MM.1S (cell line): Measurements from ENCODE around the gene CFAP77.

Experiments
- EZH2 ChIP-seq: fragments of 300-600 bp; sonication (generic); optimal IDR thresholded peaks from 2 replicates; pipeline ENCODE3; 2017; ENCODE audit warnings: low read depth, mild to moderate bottlenecking, antibody characterized with exemption, low read length, mixed read lengths
- EZH2phosphoT487 ChIP-seq: fragments of 300-600 bp; sonication (generic); IDR thresholded peaks from 2 replicates; pipeline ENCODE4 v1.6.1; 2018; ENCODE audit warnings: antibody characterized with exemption, low read length

- no peak for TF ChIP-seq EZH2phosphoT487
- no peak for TF ChIP-seq EZH2
These were observed 93.1 kb downstream of the CFAP77 start for GRCh38 chr9:132503116-132503515.
